Transverse colon (tissue), 4 donors: ENCODE data around the gene PAK4. TPM values are rescaled to one million over a fixed set of nuclear protein-coding genes. Genes with fewer than 3 reads are reported as not detected.
"Not testable (repeated sequence)": the region's sequence is repeated elsewhere in the genome, so short reads cannot be mapped to it uniquely, and the experiment has no call there.

Source experiments
- DNase-seq: peaks from one replicate; pipeline ENCODE4 v3.0.0-alpha.2; 2019
- H3K27ac ChIP-seq, 4 donors: fragments of 200-600 bp; sonication (generic); 2 replicates each; pipeline ENCODE4 v1.5.1; 2016 to 2018; ENCODE audit warnings: inconsistent platforms in 4 of 4
- H3K27me3 ChIP-seq: fragments of 200-600 bp; sonication (generic); 2 replicates; pipeline ENCODE4 v1.5.1; 2017; ENCODE audit warnings: inconsistent platforms
- H3K36me3 ChIP-seq, 4 donors: fragments of 200-600 bp; sonication (generic); 2 replicates each; pipeline ENCODE4 v1.5.1; 2017 to 2019; ENCODE audit warnings: inconsistent platforms in 4 of 4
- H3K4me1 ChIP-seq, 4 donors: fragments of 200-600 bp; sonication (generic); 2 replicates each; pipeline ENCODE4 v1.5.1; 2017 to 2020; ENCODE audit warnings: inconsistent platforms in 4 of 4
- H3K4me3 ChIP-seq, 4 donors: fragments of 200-600 bp; sonication (generic); 1 replicate in 1 of 4; 2 replicates in 3 of 4; pipeline versions ENCODE4 v1.5.1 to v1.6.1; 2017 to 2019; ENCODE audit warnings: inconsistent platforms in 4 of 4
- H3K9me3 ChIP-seq, 2 donors: fragments of 200-600 bp; sonication (generic); 2 replicates each; pipeline ENCODE4 v1.5.1; 2017 to 2019; ENCODE audit warnings: inconsistent platforms in 2 of 2
- CTCF ChIP-seq, 5 experiments: fragments of 200-600 bp in 3 of 5; fragments of 450-650 bp in 2 of 5; sonication (generic) in 3 of 5; IDR thresholded peaks; 1 replicate in 2 of 5; 2 replicates in 3 of 5; pipeline ENCODE4 v1.5.1; 2016 to 2017; ENCODE audit warnings: antibody characterized with exemption in 5 of 5, inconsistent platforms in 3 of 5, mild to moderate bottlenecking in 2 of 5, moderate library complexity in 1 of 5
- EP300 ChIP-seq: sonication (generic); formaldehyde crosslinking; IDR thresholded peaks from one replicate; pipeline ENCODE4 v1.6.1; 2017; ENCODE audit warnings: antibody characterized with exemption, low read depth
- POLR2A ChIP-seq: fragments of 450-650 bp; IDR thresholded peaks from one replicate; pipeline ENCODE4 v1.6.1; 2016; ENCODE audit warnings: antibody characterized with exemption, mild to moderate bottlenecking, moderate library complexity
- POLR2AphosphoS5 ChIP-seq, 3 donors: sonication (generic); formaldehyde crosslinking; IDR thresholded peaks; one replicate each; pipeline ENCODE4 v1.6.1; 2016; ENCODE audit warnings: antibody characterized with exemption in 3 of 3
- whole genome bisulfite sequencing, 2 donors: methylation state at CpG; one replicate each; pipeline ENCODE4 v1.1.5; 2018; ENCODE audit warnings: low coverage in 1 of 2; 5-methylcytosine and 5-hydroxymethylcytosine counted together
- in situ Hi-C, 4 donors: fragments of 200-750 bp; cut with MboI; loops; one replicate each; pipeline versions ENCODE4 v1.15.0 to v1.15.1; 2017; ENCODE audit warnings: low sequenced_read_pairs in 3 of 4, low pct_ligation_motif_present in 1 of 4, low pct_unique_long_range_greater_than_20kb in 1 of 4
- intact Hi-C: fragments of 100-400 bp; cut with DNase I; formaldehyde crosslinking; loops from one replicate; pipeline ENCODE4 v1.15.1; 2023; ENCODE audit warnings: low total_unique reads
- total RNA-seq, 4 donors: library from RNA; depleted of rRNA; stranded (reverse); fragments of >200 nt; gene quantifications; one replicate each; pipeline ENCODE4 v1.1.0, GENCODE V29; 2016

The PAK4 gene
- total RNA-seq, 4 donors from 2014 or later, result 43.8 to 96.1 (median 63.2) TPM

DNA sequence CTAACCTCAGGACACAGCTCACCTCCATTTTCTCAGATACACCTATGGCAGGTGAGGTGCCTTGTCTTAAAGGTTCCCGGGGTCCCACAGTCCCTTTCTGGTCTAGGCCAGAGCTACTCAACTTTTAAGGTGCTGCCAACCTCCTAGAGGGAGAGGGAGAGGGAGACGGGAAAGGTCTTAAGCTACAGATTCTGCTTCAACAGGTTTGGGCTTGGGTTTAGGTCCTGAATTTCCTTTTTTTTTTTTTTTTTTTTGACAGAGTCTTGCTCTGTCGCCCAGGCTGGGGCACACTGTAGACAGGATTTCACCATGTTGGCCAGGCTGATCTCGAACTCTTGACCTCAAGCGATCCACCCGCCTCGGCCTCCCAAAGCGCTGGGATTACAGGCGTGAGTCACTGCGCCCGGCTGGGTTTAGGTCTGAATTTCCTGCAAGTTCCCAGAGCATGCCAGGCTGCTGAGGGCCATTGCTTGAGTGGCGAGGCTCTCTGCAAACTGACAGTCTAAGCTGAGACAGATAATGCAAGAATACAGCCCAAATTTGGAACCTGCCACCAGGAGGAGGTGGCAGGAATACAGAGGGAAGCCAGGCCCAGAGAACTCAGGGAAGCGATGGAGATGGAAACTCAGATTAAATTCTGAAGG, 86.3 kb downstream of the PAK4 start:
- Histone ChIP-seq H3K36me3 (no peaks in the 10 kb centered on the region), H3K4me1 (no peaks in the 10 kb centered on the region), H3K27ac (no peak overlapping the region), H3K27me3 (peaks cover 16% of the 10 kb centered on the region), H3K4me3 (no peak overlapping the region), H3K9me3 (no peaks in the 10 kb centered on the region)
- intact Hi-C loops, result no loop called here
- in situ Hi-C loops, result loop anchor here in 1 of 4 donors (25.0 kb wide), 1 partner anchor 625 kb away; no protein-coding TSS in a partner anchor
- DNase-seq, result no peak
- WGBS, 2 donors, result 60% methylated on average over 13 of the region's 13 CpGs; no CpG with 5 or more reads in 1 of the 2 donors
- TF ChIP-seq EP300, result no peak
- no peak for TF ChIP-seq CTCF (IDR thresholded peaks at IDR 0.05)
- no peak for TF ChIP-seq POLR2A
- no peak for TF ChIP-seq POLR2AphosphoS5 (IDR thresholded peaks at IDR 0.05)

DNA sequence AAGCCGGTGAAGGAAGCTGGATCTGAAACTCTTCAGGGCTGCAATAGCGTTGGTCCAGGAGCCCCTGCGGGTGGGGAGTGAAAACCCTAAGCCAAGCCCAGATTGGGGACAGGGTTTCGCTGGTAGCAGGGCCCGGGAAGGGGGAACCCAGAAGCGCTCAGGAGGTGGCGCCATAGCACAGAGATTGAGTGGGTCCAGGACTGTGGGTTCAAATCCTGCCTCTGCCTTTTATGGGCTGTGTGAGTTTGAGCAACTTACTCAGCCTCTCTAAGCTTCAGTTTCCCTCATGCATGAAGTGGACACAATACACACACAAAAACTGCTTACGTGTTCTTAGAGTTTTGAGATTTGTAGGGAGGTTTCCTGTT, 86.8 kb downstream of the PAK4 start:
- H3K36me3 ChIP-seq, result no peaks in the 10 kb centered on the region
- WGBS, 2 donors, result 19% methylated on average over 8 of the region's 8 CpGs; no CpG with 5 or more reads in 1 of the 2 donors
- H3K9me3 ChIP-seq, result no peaks in the 10 kb centered on the region
- no peaks in the 10 kb centered on the region for H3K4me1 ChIP-seq
- peaks cover 16% of the 10 kb centered on the region for H3K27me3 ChIP-seq
- TF ChIP-seq POLR2A (no peak), EP300 (no peak), POLR2AphosphoS5 (IDR thresholded peaks at IDR 0.05) (no peak), CTCF (IDR thresholded peaks at IDR 0.05) (peak in 2 of 5 experiments; percentile 16 to 20)
- peak; percentile 26 for DNase-seq
- intact Hi-C loops, result no loop called here
- in situ Hi-C loops, result loop anchor here in 1 of 4 donors (25.0 kb wide), 1 partner anchor 625 kb away; no protein-coding TSS in a partner anchor
- no peak overlapping the region for H3K27ac ChIP-seq
- no peak overlapping the region for H3K4me3 ChIP-seq

DNA sequence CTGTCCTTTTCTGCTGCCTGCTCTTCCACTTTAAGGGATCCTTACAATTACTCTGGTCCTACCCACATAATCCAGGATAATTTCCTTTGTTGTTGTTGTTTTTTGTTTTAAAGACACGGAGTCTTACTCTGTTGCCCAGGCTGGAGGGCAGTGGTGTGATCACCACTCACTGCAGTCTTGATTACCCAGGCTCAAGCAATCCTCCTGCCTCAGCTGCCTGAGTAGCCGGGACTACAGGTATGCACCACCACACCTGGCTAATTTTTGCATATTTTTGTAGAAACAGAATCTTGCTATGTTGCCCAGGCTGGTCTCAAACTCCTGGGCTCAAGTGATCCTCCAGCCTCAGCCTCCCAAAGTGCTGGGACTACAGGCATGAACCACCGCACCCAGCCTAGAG, 89.7 kb downstream of the PAK4 start:
- 60 to 87% methylated on average over 1 to 3 of the region's 3 CpGs for WGBS, 2 donors
- H3K9me3 ChIP-seq, H3K4me3 ChIP-seq, H3K4me1 ChIP-seq, H3K27ac ChIP-seq, DNase-seq, intact Hi-C loops, H3K36me3 ChIP-seq: not testable (repeated sequence)
- in situ Hi-C loops, result loop anchor here in 1 of 4 donors (25.0 kb wide), 1 partner anchor 628 kb away; no protein-coding TSS in a partner anchor
- peaks cover 15% of the 10 kb centered on the region for H3K27me3 ChIP-seq

DNA sequence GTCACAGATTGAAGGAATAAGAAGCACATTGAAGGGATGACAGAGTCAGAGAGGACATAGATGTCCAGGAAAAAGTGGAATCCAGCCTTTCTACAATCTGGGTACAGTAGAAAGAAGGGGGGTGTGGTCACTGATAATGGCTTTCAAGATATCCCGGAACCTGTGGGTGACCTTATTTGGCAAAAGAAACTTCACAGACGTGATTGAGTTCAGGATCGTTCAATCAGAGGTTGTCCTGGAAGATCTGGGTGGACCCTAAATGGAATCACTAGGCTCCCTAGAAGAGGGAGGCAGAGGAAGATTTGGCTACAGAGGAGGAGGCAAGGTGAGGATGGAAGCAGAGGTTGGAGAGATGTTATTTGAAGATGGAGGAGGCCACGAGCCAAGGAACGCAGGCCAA, 91.5 kb downstream of the PAK4 start:
- Histone ChIP-seq H3K4me3 (no peak overlapping the region), H3K9me3 (no peaks in the 10 kb centered on the region), H3K27me3 (peaks cover 17% of the 10 kb centered on the region), H3K4me1 (no peaks in the 10 kb centered on the region), H3K27ac (no peak overlapping the region), H3K36me3 (no peaks in the 10 kb centered on the region)
- TF ChIP-seq EP300, result no peak
- no peak for TF ChIP-seq POLR2A
- no peak for TF ChIP-seq CTCF (IDR thresholded peaks at IDR 0.05)
- no peak for TF ChIP-seq POLR2AphosphoS5 (IDR thresholded peaks at IDR 0.05)
- 84% methylated on average over 5 of the region's 5 CpGs for WGBS, 2 donors
- intact Hi-C loops, result no loop called here
- in situ Hi-C loops, result loop anchor here in 1 of 4 donors (25.0 kb wide), 1 partner anchor 630 kb away; no protein-coding TSS in a partner anchor
- DNase-seq, result no peak
